HS-5 (cell line): ENCODE results near the gene RAB18.
"Not testable (repeated sequence)": the region's sequence is repeated elsewhere in the genome, so short reads cannot be mapped to it uniquely, and the experiment has no call there.

Experiments
- DNase-seq: peaks from one replicate; pipeline ENCODE4 v3.0.0-alpha.2; 2012; ENCODE audit warnings: low read depth

Gene RAB18

GRCh38 chr10:27504007-27504807 lies at the start of gene RAB18:
Gene RAB18 (plus strand): TSS chr10:27504304. CDS start chr10:27504370, 66 bp downstream.
- DNase-seq, result peak; percentile 65

GRCh38 chr10:27454837-27455236 lies 49.3 kb upstream of the RAB18 start:
- no peak for DNase-seq

- DNase-seq, result no peak
Observed at GRCh38 chr10:27457261-27457945, 46.7 kb upstream of the RAB18 start.

- no peak for DNase-seq
Observed at GRCh38 chr10:27457966-27458365, 46.1 kb upstream of the RAB18 start.

GRCh38 chr10:27461312-27461711 lies 42.8 kb upstream of the RAB18 start:
- no peak for DNase-seq

GRCh38 chr10:27463961-27464360 lies 40.1 kb upstream of the RAB18 start:
- DNase-seq, result no peak

GRCh38 chr10:27464993-27465392 lies 39.1 kb upstream of the RAB18 start:
- no peak for DNase-seq

- DNase-seq, result not testable (repeated sequence)
Observed at GRCh38 chr10:27465596-27465995, 38.5 kb upstream of the RAB18 start.

- DNase-seq, result no peak
Observed at GRCh38 chr10:27470885-27471284, 33.2 kb upstream of the RAB18 start.

GRCh38 chr10:27474741-27475140 lies 29.4 kb upstream of the RAB18 start:
- no peak for DNase-seq

- no peak for DNase-seq
Observed at GRCh38 chr10:27479016-27479415, 25.1 kb upstream of the RAB18 start.

GRCh38 chr10:27481486-27481885 lies 22.6 kb upstream of the RAB18 start:
- DNase-seq, result no peak

GRCh38 chr10:27482984-27483956 lies 20.8 kb upstream of the RAB18 start:
- DNase-seq, result peak; percentile 29

- DNase-seq, result no peak
Observed at GRCh38 chr10:27485368-27485767, 18.7 kb upstream of the RAB18 start.

GRCh38 chr10:27485986-27486385 lies 18.1 kb upstream of the RAB18 start:
- no peak for DNase-seq

- no peak for DNase-seq
Observed at GRCh38 chr10:27490807-27491206, 13.3 kb upstream of the RAB18 start.

- DNase-seq, result no peak
Observed at GRCh38 chr10:27494116-27494805, 9.8 kb upstream of the RAB18 start.

GRCh38 chr10:27496137-27496536 lies 8.0 kb upstream of the RAB18 start:
- DNase-seq, result no peak

- no peak for DNase-seq
Observed at GRCh38 chr10:27500096-27500495, 4.0 kb upstream of the RAB18 start.

- no peak for DNase-seq
Observed at GRCh38 chr10:27500886-27501285, 3.2 kb upstream of the RAB18 start.

- no peak for DNase-seq
Observed at GRCh38 chr10:27503498-27504006, 552 bp upstream of the RAB18 start.
